ENCODE measurements around the gene RGS7. TPM values are rescaled to one million over a fixed set of nuclear protein-coding genes. Genes with fewer than 3 reads are reported as not detected.
"Not testable (repeated sequence)": the region's sequence is repeated elsewhere in the genome, so short reads cannot be mapped to it uniquely, and the experiment has no call there.

The RGS7 gene
- total RNA-seq, 1 donor from 2014 or later: not detected

DNA sequence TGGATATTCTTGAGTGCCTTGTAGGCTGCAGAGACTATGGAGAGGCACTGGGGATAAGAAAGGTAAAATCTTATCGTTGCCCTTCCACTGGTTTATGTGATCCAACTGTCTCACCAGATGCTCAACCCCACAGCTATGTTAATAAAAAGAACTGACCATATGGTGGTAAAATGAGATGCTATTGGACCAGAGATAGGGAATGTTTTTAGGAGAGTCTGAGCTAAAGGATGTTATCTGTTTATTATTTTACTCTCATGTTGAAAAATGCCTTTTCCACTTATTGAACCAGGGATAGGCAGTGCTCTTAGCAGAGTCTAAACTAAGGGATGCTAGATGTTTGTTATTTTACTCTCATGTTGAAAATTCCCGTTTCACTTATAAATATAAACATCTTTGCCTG, 572.2 kb downstream of the RGS7 start:
- intact Hi-C loops (cut with micrococcal nuclease): no loop called here
- DNase-seq (no peak), ATAC-seq (no peak)

DNA sequence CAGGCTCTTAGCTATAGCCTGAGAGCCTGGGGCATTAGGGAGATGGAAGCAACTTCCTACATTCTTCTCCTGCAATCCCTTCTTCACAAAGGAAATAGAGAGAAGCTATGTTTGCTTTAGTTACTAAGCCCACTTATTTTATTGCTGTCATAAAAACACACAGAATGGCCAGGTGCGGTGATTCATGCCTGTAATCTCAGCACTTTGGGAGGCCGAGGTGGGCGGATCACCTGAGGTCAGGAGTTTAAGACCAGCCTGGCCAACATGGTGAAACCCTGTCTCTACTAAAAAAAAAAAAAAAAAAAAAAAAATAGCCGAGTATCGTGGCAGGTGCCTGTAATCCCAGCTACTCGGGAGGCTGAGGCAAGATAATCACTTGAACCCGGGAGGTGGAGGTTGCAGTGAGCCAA, 573.3 kb downstream of the RGS7 start:
- DNase-seq; ATAC-seq; intact Hi-C loops (cut with micrococcal nuclease): not testable (repeated sequence)

DNA sequence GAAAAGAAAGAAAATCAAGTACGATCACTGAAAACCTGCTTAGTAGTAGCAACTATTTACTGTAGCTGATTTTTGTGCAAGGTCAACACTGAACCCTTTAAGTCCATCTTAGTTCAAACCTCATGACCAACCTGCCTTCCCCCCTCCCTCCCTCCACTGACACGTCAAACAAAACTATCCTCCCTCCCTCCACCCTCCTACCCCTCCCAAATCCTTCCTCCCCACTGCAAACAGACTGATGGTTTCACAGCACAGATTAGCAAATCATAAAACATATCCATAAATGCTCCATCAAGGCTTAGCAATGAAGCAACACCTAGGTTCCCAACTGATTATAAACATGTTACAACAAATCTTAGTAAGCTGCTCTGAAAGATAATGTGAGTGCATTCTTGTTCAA, 580.8 kb downstream of the RGS7 start:
- DNase-seq: no peak
- ATAC-seq: no peak
- intact Hi-C loops (cut with micrococcal nuclease): no loop called here

DNA sequence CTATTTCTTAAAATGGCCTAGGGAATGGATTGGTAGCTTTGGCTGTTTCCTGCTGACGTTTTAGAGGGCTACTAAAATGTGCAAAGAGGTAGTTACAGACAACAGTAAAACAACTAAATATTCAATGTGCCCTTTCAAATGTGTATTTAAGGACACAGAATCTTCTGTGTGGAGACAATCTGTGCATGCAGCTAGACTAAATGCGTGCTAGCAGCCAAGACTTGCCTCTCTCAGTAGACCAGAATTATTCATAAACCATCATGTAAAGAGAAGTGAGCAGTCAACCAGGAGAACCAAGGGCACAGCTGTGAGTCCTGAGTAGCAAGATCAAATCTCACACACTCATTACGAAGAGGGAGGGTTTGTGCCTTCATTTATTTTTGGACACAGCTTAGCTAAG, 584.9 kb downstream of the RGS7 start:
- no peak for ATAC-seq

DNA sequence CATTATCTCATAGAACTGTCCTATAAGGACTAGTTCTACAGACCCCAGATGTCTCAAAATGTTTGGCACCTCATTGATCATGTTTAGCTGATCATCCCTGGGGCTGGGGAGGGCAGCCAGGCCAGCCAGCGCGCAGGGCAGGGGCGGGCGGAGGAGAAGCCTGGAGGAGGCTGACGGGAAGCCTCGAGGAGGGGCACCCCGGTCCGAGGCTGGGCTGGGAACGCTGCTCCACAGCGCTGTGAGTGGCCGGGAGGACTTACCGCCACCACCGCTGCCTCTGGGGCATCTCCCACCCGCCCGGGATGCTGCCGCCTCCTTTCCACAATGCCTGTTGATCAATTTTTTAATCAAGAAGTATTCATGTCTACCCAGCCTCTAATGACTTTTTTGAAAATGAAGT, 585.6 kb downstream of the RGS7 start:
- intact Hi-C loops (cut with micrococcal nuclease): no loop called here
- ATAC-seq: no peak
- DNase-seq: no peak

More for the DNA sequence above, 584.9 kb downstream of the RGS7 start:
- intact Hi-C loops (cut with micrococcal nuclease): no loop called here
- no peak for DNase-seq

DNA sequence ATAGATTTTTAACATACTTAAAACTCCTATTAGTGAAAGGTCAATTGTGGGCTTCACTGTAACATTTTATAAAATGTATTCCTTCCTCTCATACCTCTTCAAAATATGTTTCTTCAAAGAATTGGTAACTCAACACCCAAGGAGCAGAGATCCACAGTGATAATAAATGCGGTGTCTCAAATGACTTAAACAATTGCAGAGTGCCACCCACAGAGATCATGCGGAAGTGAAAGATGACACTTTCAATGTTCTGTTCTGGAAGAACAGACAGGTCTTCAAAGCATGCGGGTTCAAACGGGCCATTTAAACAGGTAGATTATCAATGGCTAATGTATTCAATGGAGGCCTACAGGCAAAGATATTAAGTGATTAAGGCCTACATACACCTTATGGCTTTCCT, 588.0 kb downstream of the RGS7 start:
- DNase-seq (no peak), ATAC-seq (no peak)

DNA sequence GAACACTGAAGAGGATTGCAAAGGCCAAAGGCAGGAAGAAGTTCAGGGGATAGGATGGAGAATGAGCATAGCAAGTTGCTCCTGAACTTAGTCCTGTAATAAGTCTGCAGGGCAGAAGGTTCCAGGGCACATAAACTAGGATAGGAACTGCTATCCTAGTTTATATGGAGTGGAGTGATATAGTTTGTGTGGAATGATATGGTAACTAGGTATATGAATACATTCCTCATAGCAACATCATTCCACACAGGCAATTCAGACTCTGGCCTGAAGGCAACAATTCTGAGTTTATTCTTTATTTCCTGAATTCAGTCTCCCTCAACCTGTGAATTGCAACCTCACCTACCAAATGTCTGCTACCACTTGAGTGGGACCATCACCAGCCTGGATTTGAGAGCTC, 590.2 kb downstream of the RGS7 start:
- intact Hi-C loops (cut with micrococcal nuclease): no loop called here
- ATAC-seq (no peak), DNase-seq (no peak)

More for the DNA sequence above, 588.0 kb downstream of the RGS7 start:
- intact Hi-C loops (cut with micrococcal nuclease): no loop called here

DNA sequence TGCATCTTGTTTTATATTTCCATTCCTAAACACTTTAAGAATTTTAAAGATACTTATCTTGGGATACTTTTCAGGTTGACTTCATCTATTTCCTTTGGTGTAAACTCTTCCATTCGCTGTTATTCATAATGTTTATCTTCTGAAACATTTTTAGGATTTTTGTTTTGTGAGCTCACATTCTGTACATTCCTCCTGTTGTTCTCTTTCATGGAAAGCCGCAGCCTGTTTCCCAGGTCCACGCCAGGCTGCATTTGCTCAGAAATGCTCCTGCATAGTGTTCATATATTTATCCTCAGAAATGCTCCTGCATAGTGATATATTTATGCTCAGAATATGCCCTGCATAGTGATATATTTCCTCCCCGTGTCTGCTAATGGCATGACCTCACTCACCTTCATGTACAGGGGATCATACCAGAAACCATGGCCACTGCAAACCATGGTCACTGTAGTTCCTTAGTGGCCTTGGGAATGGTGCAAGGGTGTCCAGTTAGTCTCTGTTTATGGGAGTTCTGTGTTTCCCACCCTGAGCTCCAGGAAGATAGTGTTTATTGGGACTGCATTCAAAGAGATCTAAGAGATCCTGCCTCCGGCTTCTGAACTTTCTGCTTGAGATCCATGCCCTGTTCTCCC, 591.2 kb downstream of the RGS7 start:
- DNase-seq (no peak), ATAC-seq (no peak)
- intact Hi-C loops (cut with micrococcal nuclease): no loop called here

DNA sequence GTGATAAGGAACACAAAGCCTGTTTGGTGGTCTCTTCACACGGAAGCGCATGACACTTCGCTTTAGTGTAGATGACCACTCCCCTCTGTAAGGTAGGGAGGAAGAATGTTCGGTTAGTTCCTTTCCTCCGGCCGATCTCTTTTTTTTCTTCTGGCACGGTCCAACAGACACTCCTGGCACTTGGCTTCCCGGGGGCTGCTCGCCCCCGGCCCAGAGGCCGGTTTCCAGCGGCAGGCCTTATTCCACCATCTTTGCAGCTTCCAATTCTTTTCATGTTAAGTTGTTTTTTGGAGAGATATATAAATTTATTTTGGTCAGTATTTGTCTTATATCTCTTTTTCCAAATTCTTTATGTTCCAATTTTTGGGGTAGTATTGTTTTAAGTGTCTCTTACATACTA, 593.2 kb downstream of the RGS7 start:
- no peak for DNase-seq
- intact Hi-C loops (cut with micrococcal nuclease): no loop called here
- no peak for ATAC-seq

DNA sequence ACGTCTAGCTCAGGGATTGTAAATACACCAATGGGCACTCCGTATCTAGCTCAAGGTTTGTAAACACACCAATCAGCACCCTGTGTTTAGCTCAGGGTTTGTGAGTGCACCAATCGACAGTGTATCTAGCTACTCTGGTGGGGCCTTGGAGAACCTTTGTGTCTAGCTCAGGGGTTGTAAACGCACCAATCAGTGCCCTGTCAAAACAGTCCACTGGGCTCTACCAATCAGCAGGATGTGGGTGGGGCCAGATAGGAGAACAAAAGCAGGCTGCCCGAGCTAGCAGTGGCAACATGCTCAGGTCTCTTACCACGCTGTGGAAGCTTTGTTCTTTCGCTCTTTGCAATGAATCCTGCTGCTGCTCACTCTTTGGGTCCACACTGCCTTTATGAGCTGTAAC, 593.9 kb downstream of the RGS7 start:
- DNase-seq; intact Hi-C loops (cut with micrococcal nuclease); ATAC-seq: not testable (repeated sequence)

DNA sequence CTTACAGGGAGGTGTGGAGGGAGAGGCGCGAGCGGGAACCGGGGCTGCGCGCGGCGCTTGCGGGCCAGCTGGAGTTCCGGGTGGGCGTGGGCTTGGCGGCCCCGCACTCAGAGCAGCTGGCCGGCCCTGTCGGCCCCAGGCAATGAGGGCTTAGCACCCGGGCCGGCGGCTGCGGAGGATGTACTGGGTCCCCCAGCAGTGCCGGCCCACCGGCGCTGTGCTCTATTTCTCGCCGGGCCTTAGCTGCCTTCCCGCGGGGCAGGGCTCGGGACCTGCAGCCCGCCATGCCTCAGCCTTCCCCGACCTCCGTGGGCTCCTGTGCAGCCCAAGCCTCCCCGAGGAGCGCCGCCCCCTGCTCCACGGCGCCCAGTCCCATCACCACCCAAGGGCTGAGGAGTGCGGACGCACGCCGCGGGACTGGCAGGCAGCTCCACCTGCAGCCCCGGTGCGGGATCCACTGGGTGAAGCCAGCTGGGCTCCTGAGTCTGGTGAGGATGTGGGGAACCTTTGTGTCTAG, 594.5 kb downstream of the RGS7 start:
- ATAC-seq; intact Hi-C loops (cut with micrococcal nuclease); DNase-seq: not testable (repeated sequence)

DNA sequence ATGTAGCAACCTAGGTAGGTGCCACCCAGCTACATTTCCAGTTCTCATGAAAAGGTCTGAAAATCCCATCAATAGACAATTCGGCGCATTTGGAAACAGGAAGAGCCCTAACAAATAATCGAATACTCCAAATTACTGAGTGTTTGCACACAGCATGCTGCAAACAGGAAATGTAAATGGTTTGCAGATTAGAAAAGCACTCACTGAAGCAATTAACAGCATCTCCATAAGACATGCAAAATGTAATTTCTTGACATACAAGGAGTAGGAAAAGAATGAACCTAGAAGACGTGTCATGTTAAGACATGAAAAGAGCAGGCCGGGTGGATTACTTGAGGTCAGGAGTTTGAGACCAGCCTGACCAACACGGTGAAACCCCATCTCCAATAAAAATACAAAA, 598.2 kb downstream of the RGS7 start:
- intact Hi-C loops (cut with micrococcal nuclease); DNase-seq; ATAC-seq: not testable (repeated sequence)

DNA sequence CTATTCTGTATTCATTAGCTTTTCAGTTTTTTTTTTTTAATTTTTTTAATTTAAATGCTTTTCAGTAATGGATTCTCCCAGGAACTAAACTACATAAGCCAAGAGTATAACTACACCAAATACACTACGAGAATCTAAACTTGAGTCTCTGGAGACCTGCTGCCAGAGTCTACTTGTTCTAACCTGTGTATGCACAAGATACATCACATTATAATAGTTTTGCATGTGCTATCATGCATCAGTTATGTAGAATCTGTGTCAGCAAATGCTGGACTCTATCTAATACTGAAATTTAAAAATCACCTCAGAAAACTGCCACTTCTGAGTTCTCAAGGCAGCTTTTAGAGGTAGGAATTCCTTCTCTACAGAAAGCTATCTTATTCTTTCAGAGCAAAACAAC, 598.7 kb downstream of the RGS7 start:
- no peak for ATAC-seq
- DNase-seq: no peak
- intact Hi-C loops (cut with micrococcal nuclease): no loop called here

DNA sequence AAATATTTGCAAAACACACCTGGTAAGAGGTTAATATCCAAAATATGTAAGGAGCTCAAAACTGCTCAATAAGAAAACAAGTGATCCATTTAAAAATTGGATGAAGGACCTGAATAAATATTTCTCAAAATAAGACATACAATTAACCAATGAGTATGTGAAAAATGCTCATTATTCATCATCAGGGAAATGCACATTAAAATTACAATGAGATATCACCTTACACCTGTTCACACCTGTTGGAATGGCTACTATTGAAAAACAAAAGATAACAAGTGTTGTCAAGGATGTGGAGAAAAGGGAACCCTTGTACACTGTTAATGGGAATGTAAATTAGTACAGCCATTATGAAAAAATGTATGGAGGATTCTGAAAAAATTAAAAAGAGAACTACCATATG, 609.1 kb downstream of the RGS7 start:
- ATAC-seq: no peak
- intact Hi-C loops (cut with micrococcal nuclease): no loop called here
- no peak for DNase-seq

DNA sequence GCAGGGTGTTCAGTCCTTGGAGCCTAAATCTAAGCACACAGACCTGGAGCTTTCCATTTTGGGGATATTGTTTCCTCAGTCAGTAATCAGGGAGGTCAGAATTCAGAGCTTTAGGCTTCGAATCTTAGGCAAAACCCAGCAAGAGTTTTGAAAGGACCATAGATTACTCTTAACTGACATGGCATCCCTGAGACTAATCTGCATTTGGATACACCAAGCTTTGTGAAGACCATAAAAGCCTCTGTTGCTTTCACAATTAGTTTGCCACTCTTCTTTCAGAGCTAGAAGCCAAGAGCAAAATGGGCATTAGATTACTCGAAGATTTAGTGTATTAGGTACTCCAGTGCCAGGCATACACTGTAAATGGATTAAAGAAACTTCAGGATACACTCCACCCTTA, 613.3 kb downstream of the RGS7 start:
- ATAC-seq: no peak
- intact Hi-C loops (cut with micrococcal nuclease): no loop called here
- DNase-seq: no peak

DNA sequence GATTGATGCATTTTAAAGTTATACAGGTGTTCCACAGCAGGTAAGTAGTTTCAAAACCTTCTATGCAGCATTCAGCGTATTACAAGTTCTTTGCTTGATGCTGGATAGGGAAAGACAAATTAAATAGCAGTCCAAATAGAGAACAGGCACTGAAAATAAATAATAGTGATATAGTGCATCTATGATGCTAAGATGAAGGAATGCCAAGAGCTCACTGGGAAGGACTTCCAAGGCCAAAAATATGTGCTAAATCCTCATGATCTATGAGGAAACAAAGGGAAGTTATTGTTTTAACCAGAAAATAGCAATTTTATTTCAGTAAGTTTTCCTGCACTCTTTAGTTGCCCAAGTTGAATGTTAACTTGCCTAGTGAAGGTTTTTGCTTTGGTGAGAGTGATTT, 617.3 kb downstream of the RGS7 start:
- ATAC-seq: no peak

DNA sequence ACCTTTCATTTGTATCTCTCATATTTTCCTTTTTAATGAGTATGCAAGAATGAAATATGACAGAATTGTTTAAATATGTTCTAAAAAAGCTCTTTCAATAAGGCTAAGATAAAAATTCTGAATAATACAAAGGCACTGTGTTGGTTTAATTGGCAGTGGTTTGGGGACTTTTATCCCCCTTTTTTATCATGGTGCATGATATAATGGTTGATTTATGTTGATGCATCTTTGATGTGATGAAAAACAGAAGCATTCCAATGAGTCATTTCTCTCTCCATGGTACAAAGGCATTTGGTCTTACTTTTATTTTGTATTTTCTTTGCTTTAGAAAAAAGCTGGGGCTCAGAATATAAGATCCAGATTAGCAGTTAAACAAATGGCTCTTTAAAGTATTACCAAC, 617.9 kb downstream of the RGS7 start:
- intact Hi-C loops (cut with micrococcal nuclease): no loop called here
- DNase-seq: no peak
- no peak for ATAC-seq

More for the DNA sequence above, 617.3 kb downstream of the RGS7 start:
- intact Hi-C loops (cut with micrococcal nuclease): no loop called here
- no peak for DNase-seq

DNA sequence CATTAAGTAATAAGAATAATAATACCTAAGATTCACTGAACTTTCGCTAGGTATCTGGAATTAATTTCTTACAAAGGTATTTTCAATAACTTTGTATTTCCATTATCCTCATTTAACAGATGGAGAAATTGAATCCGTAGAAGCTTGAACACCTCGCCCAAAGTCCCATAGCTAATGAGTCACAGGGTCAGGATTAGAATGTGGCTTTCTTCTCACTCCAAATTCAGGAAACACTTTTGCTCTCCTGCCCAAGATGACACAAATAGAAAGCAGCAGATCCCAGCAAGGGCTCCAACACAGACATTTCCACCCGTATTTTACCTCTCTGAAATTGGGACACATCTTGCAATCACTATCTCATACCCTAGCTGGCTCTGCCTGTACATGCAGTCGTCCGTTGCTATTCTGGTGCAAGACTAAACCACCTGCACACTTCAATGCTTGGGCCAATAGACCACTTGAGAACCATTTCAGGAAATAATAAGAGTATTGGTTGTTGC, 619.2 kb downstream of the RGS7 start:
- ATAC-seq (no peak), DNase-seq (no peak)
- intact Hi-C loops (cut with micrococcal nuclease): no loop called here

DNA sequence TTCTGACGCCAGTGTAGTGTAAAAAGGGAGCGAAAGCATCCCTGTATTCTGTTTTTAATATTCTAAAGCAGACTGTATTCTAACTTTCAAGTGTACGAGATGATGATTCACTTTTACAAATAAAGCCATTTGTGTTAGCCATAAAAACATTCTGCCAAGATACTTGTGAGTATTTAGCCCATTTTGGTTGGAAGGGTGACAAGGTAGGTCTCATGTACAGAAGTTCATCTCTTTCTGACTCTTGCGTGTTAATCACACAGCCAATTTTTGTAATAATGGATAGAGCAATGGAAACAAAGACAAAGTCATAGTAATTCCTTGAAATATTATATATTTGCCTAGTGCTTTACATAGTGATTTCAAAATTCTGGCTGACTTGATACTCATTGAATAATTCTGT, 619.7 kb downstream of the RGS7 start:
- intact Hi-C loops (cut with micrococcal nuclease): no loop called here
- ATAC-seq: no peak
- DNase-seq: no peak

DNA sequence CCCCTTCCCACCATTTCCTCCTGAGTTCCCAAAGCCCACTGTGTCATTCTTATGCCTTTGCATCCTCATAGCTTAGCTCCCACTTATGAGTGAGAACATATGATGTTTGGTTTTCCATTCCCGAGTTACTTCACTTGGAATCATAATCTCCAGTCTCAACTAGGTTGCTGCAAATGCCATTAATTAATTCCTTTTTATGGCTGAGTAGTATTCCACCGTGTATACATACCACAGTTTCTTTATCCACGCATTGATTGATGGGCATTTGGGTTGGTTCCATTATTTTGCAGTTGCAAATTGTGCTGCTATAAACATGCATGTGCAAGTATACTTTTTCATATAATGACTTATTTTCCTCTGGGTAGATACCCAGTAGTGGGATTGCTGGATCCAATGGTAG, 622.3 kb downstream of the RGS7 start:
- ATAC-seq; DNase-seq; intact Hi-C loops (cut with micrococcal nuclease): not testable (repeated sequence)

DNA sequence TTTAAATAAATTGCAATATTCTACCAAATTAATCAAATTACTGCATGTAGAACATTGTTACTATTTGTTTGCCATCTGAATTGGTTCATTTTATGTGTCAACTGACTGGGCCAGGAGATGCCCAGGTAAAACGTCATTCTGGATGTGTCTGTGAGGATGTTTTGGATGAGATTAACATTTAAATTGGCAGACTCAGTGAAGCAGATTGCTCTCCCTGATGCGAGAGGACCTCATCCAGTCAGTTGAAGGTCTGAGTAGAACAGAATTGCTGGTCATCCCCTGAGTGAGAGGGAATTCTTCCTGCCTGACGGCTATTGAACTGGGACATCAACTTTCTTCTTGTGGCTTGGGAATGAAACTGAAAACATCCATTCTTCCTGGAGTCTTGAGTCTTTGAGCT, 623.0 kb downstream of the RGS7 start:
- intact Hi-C loops (cut with micrococcal nuclease): no loop called here
- ATAC-seq (no peak), DNase-seq (no peak)
